ENCODE measurements around the gene ZNF213.

Gene ZNF213

DNA sequence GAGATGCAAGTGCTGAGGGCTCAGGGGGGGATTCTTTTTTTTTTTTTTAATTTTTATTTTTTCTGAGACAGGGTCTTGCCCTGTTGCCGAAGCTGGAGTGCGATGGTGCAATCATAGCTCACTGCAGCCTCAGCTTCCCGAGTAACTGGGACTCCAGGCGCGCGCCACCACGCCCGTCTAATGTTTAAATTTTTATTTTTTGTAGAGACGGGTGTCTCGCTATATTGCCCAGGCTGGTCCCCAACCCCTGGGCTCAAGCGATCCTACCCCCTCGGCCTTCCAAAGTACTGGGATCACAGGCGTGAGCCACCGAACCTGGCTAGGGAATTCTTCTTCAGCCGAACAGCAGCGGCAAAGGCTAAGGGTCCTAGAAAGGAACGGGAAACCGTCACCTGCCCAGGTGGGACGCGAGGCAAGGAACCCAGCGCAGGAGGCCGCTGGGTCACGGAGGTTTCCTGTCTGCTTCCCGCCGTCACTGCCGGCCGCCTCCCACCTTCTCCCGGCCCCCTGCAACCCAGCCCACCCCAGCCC, 39.9 kb downstream of the ZNF213 start:
- Histone ChIP-seq H3K27ac (replicated peaks; ENCODE audit: low read length) (no peak overlapping the region), H3K79me1 (ENCODE audit: low read depth, low read length) (no peaks in the 10 kb centered on the region)
- WGBS, 2 donors (ENCODE audit: extremely low coverage in 2 of 2, insufficient read length in 2 of 2, insufficient replicate concordance in 1 of 2): no CpG with 5 or more reads among the region's 28 CpGs

DNA sequence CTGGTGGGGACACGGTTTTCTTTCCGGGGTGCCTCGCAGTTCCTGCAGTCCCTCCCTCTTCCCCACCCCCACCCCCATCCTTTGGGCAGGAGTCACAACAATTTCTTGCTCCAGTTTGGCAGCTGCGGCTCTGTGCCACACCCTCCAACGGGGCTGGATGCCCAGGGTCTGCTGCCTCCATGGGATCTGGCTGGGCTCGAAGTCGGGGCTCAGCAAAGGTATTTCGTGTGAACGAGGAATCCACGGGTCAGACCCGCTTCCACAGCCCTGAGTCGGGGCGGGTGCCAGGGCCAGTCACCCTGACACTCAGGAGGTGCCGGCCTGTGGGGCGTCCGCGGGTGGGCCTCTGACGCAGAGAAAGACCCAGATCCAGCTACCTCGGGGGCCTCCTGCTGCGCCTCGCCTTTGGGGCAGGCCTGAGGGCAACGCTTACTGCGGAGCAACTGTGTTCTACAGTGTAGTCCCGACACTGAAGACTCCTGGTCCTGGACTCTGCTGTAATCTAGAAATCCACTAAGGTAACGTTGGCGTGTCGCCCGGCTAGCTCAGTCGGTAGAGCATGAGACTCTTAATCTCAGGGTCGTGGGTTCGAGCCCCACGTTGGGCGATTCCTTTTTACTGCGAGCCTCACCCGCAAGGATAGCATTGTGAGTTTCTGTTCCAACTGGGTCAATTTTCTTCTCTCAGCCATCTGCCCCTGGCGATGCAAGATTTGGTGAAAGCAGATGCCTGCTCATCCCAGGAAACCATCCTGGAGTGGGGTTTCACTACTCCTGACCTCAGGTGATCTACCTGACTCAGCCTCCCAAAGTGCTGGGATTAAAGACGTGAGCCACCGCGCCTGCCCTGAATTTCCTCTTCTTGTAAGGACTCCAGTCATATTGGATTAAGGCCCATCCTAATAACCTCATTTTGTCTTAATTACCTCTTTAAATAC, 40.6 kb downstream of the ZNF213 start:
- no peak overlapping the region for H2AK5ac ChIP-seq (ENCODE audit: low read depth, low read length)
- no peak overlapping the region for H2BK15ac ChIP-seq (ENCODE audit: low read length)
- peaks cover 19 to 84% (median 69%) of the 10 kb centered on the region in 3 experiments for H3K27me3 ChIP-seq (ENCODE audit: control insufficient read depth in 3 of 3, insufficient read depth in 3 of 3, low read depth in 1 of 3, low read length in 3 of 3)
- H2BK5ac ChIP-seq (ENCODE audit: low read length): no peak overlapping the region
- no peak for DNase-seq (ENCODE audit: low spot score)
- peaks cover 0 to 2% of the 10 kb centered on the region in 2 donors for H3K9me3 ChIP-seq (replicated peaks in 1 of 2; ENCODE audit: control insufficient read depth in 2 of 2, insufficient read depth in 1 of 2, low read depth in 1 of 2, low read length in 2 of 2)
- no CpG with 5 or more reads among the region's 39 CpGs for WGBS, 2 donors (ENCODE audit: extremely low coverage in 2 of 2, insufficient read length in 2 of 2, insufficient replicate concordance in 1 of 2)
- peak overlapping the region; percentile 60 for H3K18ac ChIP-seq (ENCODE audit: low read length)
- H4K8ac ChIP-seq (ENCODE audit: low read depth, low read length): no peak overlapping the region
- peak overlapping the region; percentile 14 to 43 for H3K4me3 ChIP-seq (ENCODE audit: low read length in 2 of 2)
- H2BK12ac ChIP-seq (ENCODE audit: low read length): no peak overlapping the region
- no peak overlapping the region for H3K9ac ChIP-seq (ENCODE audit: low read depth, low read length, poor library complexity)
- peak overlapping the region; percentile 41 for H3K4me2 ChIP-seq (ENCODE audit: insufficient read depth, low read length, poor library complexity, severe bottlenecking)
- no peak overlapping the region for H4K91ac ChIP-seq (ENCODE audit: low read depth, low read length, poor library complexity)
- H3K14ac ChIP-seq (ENCODE audit: low read length): no peak overlapping the region
- peaks cover 7 to 19% of the 10 kb centered on the region in 2 donors for H3K4me1 ChIP-seq (ENCODE audit: control insufficient read depth in 2 of 2, insufficient read depth in 1 of 2, low read depth in 1 of 2, low read length in 2 of 2)
- no peak overlapping the region for H3K4ac ChIP-seq (ENCODE audit: low read length)
- H3K27ac ChIP-seq (replicated peaks; ENCODE audit: low read length): no peak overlapping the region
- H2BK120ac ChIP-seq (ENCODE audit: low read depth, low read length): no peak overlapping the region
- H3K23ac ChIP-seq (ENCODE audit: low read depth, low read length, poor library complexity): peak overlapping the region; percentile 23
- H3K79me1 ChIP-seq (ENCODE audit: low read depth, low read length): no peaks in the 10 kb centered on the region
- H2AFZ ChIP-seq (ENCODE audit: low read length): peak overlapping the region; percentile 19
- no peaks in the 10 kb centered on the region for H3K36me3 ChIP-seq (replicated peaks in 1 of 2; ENCODE audit: control insufficient read depth in 2 of 2, insufficient read depth in 2 of 2, low read length in 2 of 2)

More for the DNA sequence above, 39.9 kb downstream of the ZNF213 start:
- H3K9ac ChIP-seq (ENCODE audit: low read depth, low read length, poor library complexity): no peak overlapping the region
- no peak overlapping the region for H3K18ac ChIP-seq (ENCODE audit: low read length)
- H4K8ac ChIP-seq (ENCODE audit: low read depth, low read length): no peak overlapping the region
- no peak overlapping the region for H2BK15ac ChIP-seq (ENCODE audit: low read length)
- H3K36me3 ChIP-seq (replicated peaks in 1 of 2; ENCODE audit: control insufficient read depth in 2 of 2, insufficient read depth in 2 of 2, low read length in 2 of 2): no peaks in the 10 kb centered on the region
- H2AFZ ChIP-seq (ENCODE audit: low read length): peak overlapping the region; percentile 73
- H4K91ac ChIP-seq (ENCODE audit: low read depth, low read length, poor library complexity): no peak overlapping the region
- H3K4me2 ChIP-seq (ENCODE audit: insufficient read depth, low read length, poor library complexity, severe bottlenecking): peak overlapping the region; percentile 41
- H3K23ac ChIP-seq (ENCODE audit: low read depth, low read length, poor library complexity): no peak overlapping the region
- no peak overlapping the region for H3K14ac ChIP-seq (ENCODE audit: low read length)
- no peak for DNase-seq (ENCODE audit: low spot score)
- peak overlapping the region; percentile 21 to 50 for H3K4me3 ChIP-seq (ENCODE audit: low read length in 2 of 2)
- H3K27me3 ChIP-seq (ENCODE audit: control insufficient read depth in 3 of 3, insufficient read depth in 3 of 3, low read depth in 1 of 3, low read length in 3 of 3): peaks cover 20 to 84% (median 69%) of the 10 kb centered on the region in 3 experiments
- no peak overlapping the region for H2BK12ac ChIP-seq (ENCODE audit: low read length)
- no peak overlapping the region for H2BK120ac ChIP-seq (ENCODE audit: low read depth, low read length)
- peaks cover 7 to 19% of the 10 kb centered on the region in 2 donors for H3K4me1 ChIP-seq (ENCODE audit: control insufficient read depth in 2 of 2, insufficient read depth in 1 of 2, low read depth in 1 of 2, low read length in 2 of 2)
- no peak overlapping the region for H3K4ac ChIP-seq (ENCODE audit: low read length)
- no peak overlapping the region for H2AK5ac ChIP-seq (ENCODE audit: low read depth, low read length)
- no peak overlapping the region for H2BK5ac ChIP-seq (ENCODE audit: low read length)
- peaks cover 0 to 1% of the 10 kb centered on the region in 2 donors for H3K9me3 ChIP-seq (replicated peaks in 1 of 2; ENCODE audit: control insufficient read depth in 2 of 2, insufficient read depth in 1 of 2, low read depth in 1 of 2, low read length in 2 of 2)

DNA sequence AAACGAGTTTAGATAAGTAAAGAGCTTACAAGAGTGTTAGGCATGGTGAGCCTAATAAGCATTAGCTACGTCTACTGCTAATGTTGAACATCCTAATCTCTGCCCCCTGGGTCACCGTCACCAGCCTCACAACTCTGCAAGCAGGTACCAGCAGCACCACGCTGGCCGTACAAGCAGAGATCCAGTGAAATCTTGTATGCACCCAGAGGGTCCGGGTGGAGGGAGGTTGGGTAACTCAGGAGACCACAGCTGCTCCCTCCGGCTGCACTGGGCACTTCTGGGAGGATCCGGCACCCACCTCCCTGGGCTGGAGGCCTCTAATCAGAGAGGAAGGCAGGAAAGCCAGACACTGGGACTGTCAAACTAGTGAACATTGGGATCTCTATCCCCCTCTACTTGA, 44.8 kb downstream of the ZNF213 start:
- H2BK120ac ChIP-seq (ENCODE audit: low read depth, low read length): no peak overlapping the region
- no peak overlapping the region for H4K8ac ChIP-seq (ENCODE audit: low read depth, low read length)
- H3K4ac ChIP-seq (ENCODE audit: low read length): no peak overlapping the region
- H3K4me3 ChIP-seq (ENCODE audit: low read length in 2 of 2): no peak overlapping the region
- H3K14ac ChIP-seq (ENCODE audit: low read length): no peak overlapping the region
- H3K9me3 ChIP-seq (replicated peaks in 1 of 2; ENCODE audit: control insufficient read depth in 2 of 2, insufficient read depth in 1 of 2, low read depth in 1 of 2, low read length in 2 of 2): peaks cover 0 to 2% of the 10 kb centered on the region in 2 donors
- H3K23ac ChIP-seq (ENCODE audit: low read depth, low read length, poor library complexity): peak overlapping the region; percentile 75
- H2AFZ ChIP-seq (ENCODE audit: low read length): no peak overlapping the region
- WGBS, 2 donors (ENCODE audit: extremely low coverage in 2 of 2, insufficient read length in 2 of 2, insufficient replicate concordance in 1 of 2): 100% methylated on average over 1 of the region's 8 CpGs; no CpG with 5 or more reads in 1 of the 2 donors
- H3K79me1 ChIP-seq (ENCODE audit: low read depth, low read length): no peaks in the 10 kb centered on the region
- no peak overlapping the region for H3K18ac ChIP-seq (ENCODE audit: low read length)
- H2AK5ac ChIP-seq (ENCODE audit: low read depth, low read length): no peak overlapping the region
- no peak overlapping the region for H3K4me2 ChIP-seq (ENCODE audit: insufficient read depth, low read length, poor library complexity, severe bottlenecking)
- no peaks in the 10 kb centered on the region for H3K36me3 ChIP-seq (replicated peaks in 1 of 2; ENCODE audit: control insufficient read depth in 2 of 2, insufficient read depth in 2 of 2, low read length in 2 of 2)
- DNase-seq (ENCODE audit: low spot score): no peak
- no peak overlapping the region for H4K91ac ChIP-seq (ENCODE audit: low read depth, low read length, poor library complexity)
- H3K27ac ChIP-seq (replicated peaks; ENCODE audit: low read length): no peak overlapping the region
- no peak overlapping the region for H2BK15ac ChIP-seq (ENCODE audit: low read length)
- H3K4me1 ChIP-seq (ENCODE audit: control insufficient read depth in 2 of 2, insufficient read depth in 1 of 2, low read depth in 1 of 2, low read length in 2 of 2): peaks cover 6 to 7% of the 10 kb centered on the region in 2 donors
- no peak overlapping the region for H3K9ac ChIP-seq (ENCODE audit: low read depth, low read length, poor library complexity)
- H3K27me3 ChIP-seq (ENCODE audit: control insufficient read depth in 3 of 3, insufficient read depth in 3 of 3, low read depth in 1 of 3, low read length in 3 of 3): peaks cover 15 to 85% (median 70%) of the 10 kb centered on the region in 3 experiments
- H2BK12ac ChIP-seq (ENCODE audit: low read length): no peak overlapping the region
- H2BK5ac ChIP-seq (ENCODE audit: low read length): no peak overlapping the region

DNA sequence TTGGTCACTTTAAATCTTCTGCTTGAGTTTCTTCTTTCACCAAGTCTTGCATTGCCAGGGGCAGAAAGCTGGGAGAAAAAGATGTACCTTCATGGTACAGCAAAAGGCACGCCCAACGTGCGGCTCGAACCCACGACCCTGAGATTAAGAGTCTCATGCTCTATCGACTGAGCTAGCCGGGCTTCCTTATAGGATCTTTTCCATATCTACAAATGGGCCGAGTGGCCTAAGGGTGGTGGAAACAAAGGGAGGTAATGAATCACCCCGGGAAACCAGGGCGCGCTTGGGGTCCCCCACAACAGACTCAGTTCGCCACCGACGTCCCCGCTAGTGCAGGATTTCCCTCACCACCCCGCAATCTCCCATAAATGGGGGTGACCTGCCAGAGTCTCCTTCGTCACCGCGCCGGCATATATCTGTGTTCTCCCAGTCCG, 45.6 kb downstream of the ZNF213 start:
- H2AFZ ChIP-seq (ENCODE audit: low read length): no peak overlapping the region
- H3K9me3 ChIP-seq (replicated peaks in 1 of 2; ENCODE audit: control insufficient read depth in 2 of 2, insufficient read depth in 1 of 2, low read depth in 1 of 2, low read length in 2 of 2): peaks cover 0 to 2% of the 10 kb centered on the region in 2 donors
- no CpG with 5 or more reads among the region's 21 CpGs for WGBS, 2 donors (ENCODE audit: extremely low coverage in 2 of 2, insufficient read length in 2 of 2, insufficient replicate concordance in 1 of 2)
- H3K4ac ChIP-seq (ENCODE audit: low read length): no peak overlapping the region
- H2BK15ac ChIP-seq (ENCODE audit: low read length): no peak overlapping the region
- no peak overlapping the region for H3K9ac ChIP-seq (ENCODE audit: low read depth, low read length, poor library complexity)
- H3K27ac ChIP-seq (replicated peaks; ENCODE audit: low read length): no peak overlapping the region
- H3K36me3 ChIP-seq (replicated peaks in 1 of 2; ENCODE audit: control insufficient read depth in 2 of 2, insufficient read depth in 2 of 2, low read length in 2 of 2): no peaks in the 10 kb centered on the region
- no peak overlapping the region for H4K91ac ChIP-seq (ENCODE audit: low read depth, low read length, poor library complexity)
- no peaks in the 10 kb centered on the region for H3K79me1 ChIP-seq (ENCODE audit: low read depth, low read length)
- no peak overlapping the region for H3K23ac ChIP-seq (ENCODE audit: low read depth, low read length, poor library complexity)
- peaks cover 15 to 77% (median 63%) of the 10 kb centered on the region in 3 experiments for H3K27me3 ChIP-seq (ENCODE audit: control insufficient read depth in 3 of 3, insufficient read depth in 3 of 3, low read depth in 1 of 3, low read length in 3 of 3)
- H2AK5ac ChIP-seq (ENCODE audit: low read depth, low read length): no peak overlapping the region
- no peak overlapping the region for H4K8ac ChIP-seq (ENCODE audit: low read depth, low read length)
- no peak overlapping the region for H2BK12ac ChIP-seq (ENCODE audit: low read length)
- peaks cover 0 to 7% of the 10 kb centered on the region in 2 donors for H3K4me1 ChIP-seq (ENCODE audit: control insufficient read depth in 2 of 2, insufficient read depth in 1 of 2, low read depth in 1 of 2, low read length in 2 of 2)
- H3K18ac ChIP-seq (ENCODE audit: low read length): no peak overlapping the region
- H3K14ac ChIP-seq (ENCODE audit: low read length): no peak overlapping the region
- H2BK5ac ChIP-seq (ENCODE audit: low read length): no peak overlapping the region
- no peak overlapping the region for H2BK120ac ChIP-seq (ENCODE audit: low read depth, low read length)
- H3K4me2 ChIP-seq (ENCODE audit: insufficient read depth, low read length, poor library complexity, severe bottlenecking): no peak overlapping the region
- no peak overlapping the region for H3K4me3 ChIP-seq (ENCODE audit: low read length in 2 of 2)
- DNase-seq (ENCODE audit: low spot score): no peak
